Testis (tissue), 3 donors: ENCODE results near the gene PTDSS2. TPM values are rescaled to one million over a fixed set of nuclear protein-coding genes. Genes with fewer than 3 reads are reported as not detected.

ENCODE experiments used
- DNase-seq: peaks from one replicate; pipeline ENCODE4 v3.0.0-alpha.2; 2019
- H3K27ac ChIP-seq, 2 donors: fragments of 200-600 bp; sonication (generic); one replicate each; pipeline ENCODE4 v1.5.1; 2019
- H3K27me3 ChIP-seq: fragments of 200-600 bp; sonication (generic); one replicate; pipeline ENCODE4 v1.5.1; 2019
- H3K36me3 ChIP-seq: fragments of 200-600 bp; sonication (generic); one replicate; pipeline ENCODE4 v1.5.1; 2017; ENCODE audit warnings: low read depth; ENCODE audit errors: missing control alignments
- H3K4me1 ChIP-seq: fragments of 200-600 bp; sonication (generic); one replicate; pipeline ENCODE4 v1.5.1; 2019
- H3K4me3 ChIP-seq, 2 donors: fragments of 200-600 bp; sonication (generic); one replicate each; pipeline ENCODE4 v1.5.1; 2017 to 2019
- H3K9me3 ChIP-seq: fragments of 200-600 bp; sonication (generic); one replicate; pipeline ENCODE4 v1.5.1; 2017
- CTCF ChIP-seq, 3 experiments: fragments of 450-650 bp in 2 of 3; fragments of 200-600 bp in 1 of 3; sonication (generic) in 1 of 3; IDR thresholded peaks; one replicate each; pipeline ENCODE4 v1.5.1; 2016 to 2019; ENCODE audit warnings: antibody characterized with exemption in 3 of 3, mild to moderate bottlenecking in 2 of 3, moderate library complexity in 1 of 3
- POLR2A ChIP-seq: fragments of 450-650 bp; IDR thresholded peaks from one replicate; pipeline ENCODE4 v1.6.1; 2017; ENCODE audit warnings: antibody characterized with exemption, mild to moderate bottlenecking, moderate library complexity
- whole genome bisulfite sequencing, 2 donors: methylation state at CpG; one replicate each; pipeline ENCODE4 v1.1.5; 2018; 5-methylcytosine and 5-hydroxymethylcytosine counted together
- intact Hi-C: fragments of 100-400 bp; cut with DNase I; formaldehyde crosslinking; loops from one replicate; pipeline ENCODE4 v1.15.1; 2023; ENCODE audit warnings: low total_unique reads
- polyA plus RNA-seq: library from polyadenylated mRNA; stranded (reverse); fragments of 350-450 nt; fragmentation: Illumina TruSeq; extraction: RNeasy Lipid Tissue Mini Kit (QIAGEN cat#74804); gene quantifications from one replicate; pipeline ENCODE4 v1.2.3, GENCODE V29; 2014; ENCODE audit warnings: low read depth, low replicate concordance; ENCODE audit not compliant: insufficient read depth
- total RNA-seq, 2 donors: library from RNA; depleted of rRNA; stranded (reverse); fragments of >200 nt; gene quantifications; one replicate each; pipeline ENCODE4 v1.2.3, GENCODE V29; 2016

The PTDSS2 gene
- total and polyA plus RNA-seq, 3 donors from 2014 or later: 107 to 160 (median 116) TPM

DNA sequence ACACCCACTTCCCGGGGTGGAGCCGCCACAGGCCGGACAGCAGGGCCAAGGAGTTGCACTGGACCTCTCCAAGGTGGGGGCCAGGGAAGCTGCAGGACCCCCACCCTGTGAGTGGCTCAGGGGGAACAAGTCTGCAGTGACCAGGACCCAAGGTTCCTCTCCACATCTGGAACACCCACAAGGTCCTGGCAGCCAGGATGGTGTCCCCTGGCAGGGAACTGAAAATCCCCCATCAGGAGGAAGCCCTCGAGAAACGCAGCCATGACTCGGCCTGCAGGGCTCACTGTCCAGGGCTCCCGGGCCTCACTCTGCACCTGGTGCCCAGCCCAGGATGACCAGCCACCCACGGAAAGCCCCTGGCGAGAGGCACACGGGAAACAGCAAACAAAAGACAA lies 45.5 kb downstream of the PTDSS2 start:
- WGBS, 2 donors: 46 to 66% methylated on average over 10 of the region's 10 CpGs
- TF ChIP-seq POLR2A (no peak), CTCF (IDR thresholded peaks at IDR 0.05) (no peak)
- intact Hi-C loops: no loop called here
- H3K36me3 ChIP-seq: no peaks in the 10 kb centered on the region
- no peak overlapping the region for H3K27ac ChIP-seq
- H3K4me1 ChIP-seq: peaks cover 7% of the 10 kb centered on the region
- no peaks in the 10 kb centered on the region for H3K27me3 ChIP-seq
- no peak overlapping the region for H3K4me3 ChIP-seq
- H3K9me3 ChIP-seq: no peaks in the 10 kb centered on the region
- DNase-seq: no peak

DNA sequence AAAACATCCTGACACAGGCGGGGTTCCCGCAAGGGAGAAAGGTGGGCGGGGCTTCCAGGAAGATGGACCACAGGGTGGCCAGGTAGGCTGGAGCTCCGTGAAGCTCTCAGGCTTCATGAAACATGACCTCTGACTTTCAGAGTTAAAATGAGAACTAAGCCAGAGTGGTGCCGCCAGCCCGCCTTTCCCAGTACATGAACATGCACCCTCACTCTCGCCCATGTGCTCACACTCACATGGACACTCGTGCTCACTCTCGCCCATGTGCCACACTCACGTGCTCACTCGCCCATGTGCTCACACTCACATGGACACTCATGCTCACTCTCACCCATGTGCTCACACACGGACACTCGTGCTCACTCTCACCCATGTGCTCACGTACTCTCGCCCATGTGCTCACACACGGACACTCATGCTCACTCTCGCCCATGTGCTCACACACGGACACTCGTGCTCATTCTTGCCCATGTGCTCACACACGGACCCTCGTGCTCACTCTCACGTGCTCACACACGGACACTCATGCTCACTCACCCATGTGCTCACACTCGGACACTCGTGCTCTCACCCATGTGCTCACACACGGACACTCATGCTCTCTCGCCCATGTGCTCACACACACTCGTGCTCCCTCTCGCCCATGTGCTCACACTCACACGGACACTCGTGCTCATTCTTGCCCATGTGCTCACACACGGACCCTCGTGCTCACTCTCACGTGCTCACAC lies 46.9 kb downstream of the PTDSS2 start:
- H3K27me3 ChIP-seq: no peaks in the 10 kb centered on the region
- no peaks in the 10 kb centered on the region for H3K9me3 ChIP-seq
- TF ChIP-seq CTCF (IDR thresholded peaks at IDR 0.05): no peak
- TF ChIP-seq POLR2A: no peak
- no peak for DNase-seq
- no peak overlapping the region for H3K4me3 ChIP-seq
- no peaks in the 10 kb centered on the region for H3K36me3 ChIP-seq
- 76% methylated on average over 34 of the region's 34 CpGs for WGBS, 2 donors
- H3K27ac ChIP-seq: no peak overlapping the region
- peaks cover 7% of the 10 kb centered on the region for H3K4me1 ChIP-seq
- intact Hi-C loops: no loop called here

- intact Hi-C loops: no loop called here
- H3K9me3 ChIP-seq: no peaks in the 10 kb centered on the region
- TF ChIP-seq POLR2A: no peak
- no peak for TF ChIP-seq CTCF (IDR thresholded peaks at IDR 0.05)
- no peak overlapping the region for H3K4me3 ChIP-seq
- no peak for DNase-seq
- no peaks in the 10 kb centered on the region for H3K36me3 ChIP-seq
- WGBS, 2 donors: 76 to 77% methylated on average over 25 to 31 of the region's 31 CpGs
- peaks cover 7% of the 10 kb centered on the region for H3K4me1 ChIP-seq
- no peak overlapping the region for H3K27ac ChIP-seq
- H3K27me3 ChIP-seq: no peaks in the 10 kb centered on the region
These were observed 47.7 kb downstream of the PTDSS2 start for GRCh38 chr11:497565-498296.

DNA sequence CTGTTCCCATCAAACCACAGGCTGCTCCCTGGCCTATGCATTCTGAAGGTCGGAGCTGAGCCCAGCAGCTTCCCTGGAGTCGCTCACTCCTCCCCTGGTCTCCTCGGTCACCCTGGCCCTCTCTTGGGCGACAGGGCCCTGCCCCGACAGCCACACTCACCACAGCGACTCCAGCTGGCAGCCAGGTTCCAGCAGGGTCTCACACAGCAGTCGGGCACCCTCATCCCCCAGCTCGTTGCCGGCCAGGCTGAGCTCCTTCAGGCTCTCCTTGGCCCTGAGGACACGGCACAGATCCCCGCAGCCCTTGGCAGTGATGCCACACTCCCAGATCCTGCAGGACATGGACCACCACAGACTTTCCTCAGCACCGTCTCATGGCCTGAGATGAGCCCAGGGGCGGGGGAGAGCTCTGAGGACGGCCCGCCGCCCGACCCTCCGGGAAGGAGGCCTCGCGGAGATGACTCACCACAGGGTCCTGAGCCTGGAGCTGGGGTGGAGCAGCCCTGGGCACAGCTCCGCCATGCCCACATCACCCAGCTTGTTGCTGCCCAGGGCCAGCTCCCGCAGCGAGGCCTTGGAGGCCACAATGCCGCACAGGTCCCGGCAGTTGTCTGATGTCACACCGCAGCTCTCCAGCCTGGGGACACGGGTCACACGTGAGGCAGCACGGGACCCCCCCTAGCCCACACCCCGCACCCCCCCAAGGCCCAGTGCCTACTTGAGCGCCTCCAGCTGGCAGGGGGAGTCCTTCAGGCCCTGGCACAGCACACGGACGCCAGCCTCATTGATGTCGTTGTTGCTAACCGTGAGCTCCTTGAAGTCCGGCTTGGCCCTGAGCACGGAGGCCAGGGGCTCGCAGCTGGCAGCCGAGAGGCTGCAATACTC lies 48.5 kb downstream of the PTDSS2 start:
- H3K36me3 ChIP-seq: no peaks in the 10 kb centered on the region
- no peak for TF ChIP-seq CTCF (IDR thresholded peaks at IDR 0.05)
- TF ChIP-seq POLR2A: no peak
- WGBS, 2 donors: 96% methylated on average over 11 to 27 of the region's 39 CpGs

More for the DNA sequence above, 48.5 kb downstream of the PTDSS2 start:
- H3K4me3 ChIP-seq: no peak overlapping the region
- no peaks in the 10 kb centered on the region for H3K9me3 ChIP-seq
- no peak for DNase-seq
- peaks cover 13% of the 10 kb centered on the region for H3K4me1 ChIP-seq
- intact Hi-C loops: no loop called here
- no peaks in the 10 kb centered on the region for H3K27me3 ChIP-seq
- H3K27ac ChIP-seq: no peak overlapping the region
